Measurements from ENCODE around the gene NCBP3.

NCBP3 gene

GRCh38 chr17:3768341-3768740 is 77.7 kb downstream of the NCBP3 start:
- H3K27ac ChIP-seq = no peak overlapping the region
- H3K4me3 ChIP-seq = no peak overlapping the region

- peak overlapping the region in 3 of 21 experiments; percentile 35 to 83 (median 76) for H3K27ac ChIP-seq
Measured at GRCh38 chr17:3766779-3767178, 79.3 kb downstream of the NCBP3 start.

GRCh38 chr17:3765981-3766380 is 80.1 kb downstream of the NCBP3 start:
- H3K27ac ChIP-seq = peak overlapping the region in 7 of 21 experiments; percentile 33 to 83 (median 54)
- no peak overlapping the region for H3K4me3 ChIP-seq

More at GRCh38 chr17:3766779-3767178, 79.3 kb downstream of the NCBP3 start:
- no peak overlapping the region for H3K4me3 ChIP-seq

GRCh38 chr17:3763777-3764170 is 82.3 kb downstream of the NCBP3 start:
- Histone ChIP-seq H3K27ac (peak overlapping the region in 12 of 21 experiments; percentile 1 to 82 (median 63)), H3K4me3 (peak overlapping the region in 2 of 7 experiments; percentile 12 to 15)

GRCh38 chr17:3762922-3763776 is 82.9 kb downstream of the NCBP3 start:
- Histone ChIP-seq H3K27ac (peak overlapping the region in 12 of 21 experiments; percentile 1 to 82 (median 63)), H3K4me3 (peak overlapping the region in 2 of 7 experiments; percentile 12 to 15)

- Histone ChIP-seq H3K4me3 (no peak overlapping the region), H3K27ac (no peak overlapping the region)
Measured at GRCh38 chr17:3761918-3762380, 84.1 kb downstream of the NCBP3 start.

- Histone ChIP-seq H3K4me3 (no peak overlapping the region), H3K27ac (no peak overlapping the region)
Measured at GRCh38 chr17:3761036-3761917, 84.8 kb downstream of the NCBP3 start.

GRCh38 chr17:3759597-3760216 is 86.3 kb downstream of the NCBP3 start:
- Histone ChIP-seq H3K4me3 (no peak overlapping the region), H3K27ac (no peak overlapping the region)

- peak overlapping the region; percentile 20 to 54 (median 29) for H3K4me3 ChIP-seq
- peak overlapping the region in 18 of 21 experiments; percentile 18 to 85 (median 72) for H3K27ac ChIP-seq
Measured at GRCh38 chr17:3755335-3756030, 90.6 kb downstream of the NCBP3 start.

- Histone ChIP-seq H3K27ac (peak overlapping the region in 18 of 21 experiments; percentile 18 to 85 (median 72)), H3K4me3 (peak overlapping the region; percentile 20 to 54 (median 29))
Measured at GRCh38 chr17:3754458-3755334, 91.3 kb downstream of the NCBP3 start.

GRCh38 chr17:3754066-3754457 is 92.0 kb downstream of the NCBP3 start:
- Histone ChIP-seq H3K4me3 (peak overlapping the region in 1 of 7 experiments; percentile 1), H3K27ac (peak overlapping the region in 10 of 21 experiments; percentile 14 to 79 (median 55))

- peak overlapping the region in 11 of 21 experiments; percentile 23 to 79 (median 54) for H3K27ac ChIP-seq
- no peak overlapping the region for H3K4me3 ChIP-seq
Measured at GRCh38 chr17:3753624-3754023, 92.4 kb downstream of the NCBP3 start.
